Brain microvascular endothelial cell (primary cell): ENCODE data around the gene SLCO3A1.

Source experiments
- DNase-seq: peaks from one replicate; pipeline ENCODE4 v3.0.0-alpha.2; 2020
- H3K27ac ChIP-seq: fragments of 250-450 bp; sonication (Bioruptor Pico); 2 replicates; pipeline ENCODE4 v1.5.1; 2020; ENCODE audit warnings: mild to moderate bottlenecking, moderate library complexity
- H3K27me3 ChIP-seq: fragments of 250-450 bp; sonication (Bioruptor Pico); replicated peaks from 2 replicates; pipeline ENCODE4 v1.5.1; 2020; ENCODE audit warnings: mild to moderate bottlenecking
- H3K36me3 ChIP-seq: fragments of 250-450 bp; sonication (Bioruptor Pico); replicated peaks from 2 replicates; pipeline ENCODE4 v1.5.1; 2020; ENCODE audit warnings: mild to moderate bottlenecking
- H3K4me3 ChIP-seq: 2 replicates; pipeline ENCODE4 v1.5.1; 2011; ENCODE audit warnings: low read depth, mild to moderate bottlenecking, control low read depth, low read length, moderate library complexity
- in situ Hi-C: cut with HindIII; loops from 2 replicates; pipeline ENCODE4 v1.10.0; 2017; ENCODE audit warnings: low sequenced_read_pairs, low pct_ligation_motif_present
- TF ChIP-seq, protein P1 (sequence below): IDR thresholded peaks from 2 replicates; pipeline ENCODE4 v1.5.1; 2011; ENCODE audit warnings: low read depth, mild to moderate bottlenecking, moderate library complexity, low read length, control low read depth, inconsistent platforms; ENCODE audit errors: missing control alignments

Gene SLCO3A1

DNA sequence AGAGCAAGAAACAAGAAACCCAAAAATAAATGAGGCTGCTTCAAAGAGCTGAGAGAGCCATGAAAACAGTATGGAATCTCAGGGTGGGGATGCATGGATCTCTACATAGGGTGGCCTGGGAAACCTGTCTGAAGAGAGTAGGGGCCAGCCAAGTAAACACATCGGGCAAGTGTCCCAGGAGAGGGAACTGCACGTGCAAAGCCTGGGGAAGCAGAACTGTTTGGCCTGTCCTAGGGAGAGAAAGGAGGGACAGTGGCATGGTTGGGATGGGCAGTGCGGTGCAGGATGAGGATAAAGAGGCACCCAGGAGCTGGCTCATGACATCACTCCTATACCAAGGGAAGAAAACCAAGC, 271.1 kb downstream of the SLCO3A1 start:
- no peak for DNase-seq
- Histone ChIP-seq H3K4me3 (no peak overlapping the region), H3K27me3 (no peaks in the 10 kb centered on the region), H3K27ac (no peak overlapping the region), H3K36me3 (no peaks in the 10 kb centered on the region)
- TF ChIP-seq, protein P1, sequence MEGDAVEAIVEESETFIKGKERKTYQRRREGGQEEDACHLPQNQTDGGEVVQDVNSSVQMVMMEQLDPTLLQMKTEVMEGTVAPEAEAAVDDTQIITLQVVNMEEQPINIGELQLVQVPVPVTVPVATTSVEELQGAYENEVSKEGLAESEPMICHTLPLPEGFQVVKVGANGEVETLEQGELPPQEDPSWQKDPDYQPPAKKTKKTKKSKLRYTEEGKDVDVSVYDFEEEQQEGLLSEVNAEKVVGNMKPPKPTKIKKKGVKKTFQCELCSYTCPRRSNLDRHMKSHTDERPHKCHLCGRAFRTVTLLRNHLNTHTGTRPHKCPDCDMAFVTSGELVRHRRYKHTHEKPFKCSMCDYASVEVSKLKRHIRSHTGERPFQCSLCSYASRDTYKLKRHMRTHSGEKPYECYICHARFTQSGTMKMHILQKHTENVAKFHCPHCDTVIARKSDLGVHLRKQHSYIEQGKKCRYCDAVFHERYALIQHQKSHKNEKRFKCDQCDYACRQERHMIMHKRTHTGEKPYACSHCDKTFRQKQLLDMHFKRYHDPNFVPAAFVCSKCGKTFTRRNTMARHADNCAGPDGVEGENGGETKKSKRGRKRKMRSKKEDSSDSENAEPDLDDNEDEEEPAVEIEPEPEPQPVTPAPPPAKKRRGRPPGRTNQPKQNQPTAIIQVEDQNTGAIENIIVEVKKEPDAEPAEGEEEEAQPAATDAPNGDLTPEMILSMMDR, result no peak
- in situ Hi-C loops, result no loop called here

DNA sequence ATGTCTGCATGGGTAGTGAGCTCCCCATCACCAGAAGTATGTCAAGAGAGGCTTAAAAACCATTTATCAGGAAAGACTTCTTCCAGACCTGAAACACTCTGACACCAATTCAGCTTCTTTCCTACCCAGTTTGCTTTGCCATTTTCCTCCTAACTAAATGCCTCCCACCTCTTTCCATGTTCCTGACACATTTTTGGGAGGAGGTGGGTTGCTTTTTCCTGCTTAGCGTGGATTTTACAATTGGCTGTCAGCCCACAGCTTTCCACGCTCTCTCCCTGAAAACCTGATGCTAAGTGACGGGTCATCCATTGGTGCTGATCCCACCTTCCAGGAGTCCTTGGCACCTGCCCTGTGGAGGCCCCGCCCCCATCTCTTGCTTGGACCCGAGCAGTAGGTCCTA, 275.3 kb downstream of the SLCO3A1 start:
- TF ChIP-seq, protein P1, result no peak
- in situ Hi-C loops, result no loop called here
- no peaks in the 10 kb centered on the region for H3K36me3 ChIP-seq
- H3K27ac ChIP-seq, result no peak overlapping the region
- no peaks in the 10 kb centered on the region for H3K27me3 ChIP-seq
- no peak for DNase-seq
- no peak overlapping the region for H3K4me3 ChIP-seq

DNA sequence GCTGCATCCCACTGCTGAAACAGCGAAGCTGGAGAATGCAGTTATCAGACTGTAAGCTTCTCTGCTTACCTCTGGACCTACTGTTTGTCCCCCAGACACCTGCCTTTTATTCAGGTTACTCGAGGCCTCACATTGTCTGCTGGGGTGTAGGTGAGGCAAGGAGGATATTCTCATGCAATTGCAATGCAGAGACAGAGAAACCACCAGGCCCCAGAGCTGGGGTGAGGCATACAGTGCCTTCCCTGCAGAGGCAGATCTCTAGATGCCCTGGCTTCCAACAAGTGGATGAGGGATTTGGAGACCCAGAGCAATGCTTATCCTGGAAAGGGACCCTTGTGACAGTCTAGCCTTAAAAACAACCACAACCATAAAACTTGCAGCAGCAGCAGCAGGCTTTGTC, 276.7 kb downstream of the SLCO3A1 start:
- Histone ChIP-seq H3K4me3 (no peak overlapping the region), H3K27ac (no peak overlapping the region), H3K27me3 (no peaks in the 10 kb centered on the region), H3K36me3 (no peaks in the 10 kb centered on the region)
- TF ChIP-seq, protein P1, result no peak
- DNase-seq, result no peak
- in situ Hi-C loops, result no loop called here

DNA sequence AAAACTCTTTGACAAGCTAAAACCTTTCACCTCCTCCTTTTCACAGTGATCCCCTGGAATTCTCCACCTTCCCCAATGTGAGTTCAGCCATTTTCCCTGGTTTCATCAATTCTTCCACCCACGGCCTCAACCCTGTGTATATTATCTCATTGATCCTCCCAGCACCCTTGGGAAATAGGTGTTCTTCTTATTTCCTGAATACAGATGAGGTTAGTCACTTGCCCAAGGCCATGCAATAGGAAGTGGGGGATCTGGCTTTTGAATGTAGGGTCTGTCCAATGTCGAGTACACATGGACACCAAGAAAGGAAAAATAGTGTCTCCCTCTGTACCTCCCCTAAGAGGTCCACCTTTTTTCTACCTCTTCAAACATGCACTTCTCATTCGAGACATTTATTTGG, 277.4 kb downstream of the SLCO3A1 start:
- DNase-seq, result no peak
- no peaks in the 10 kb centered on the region for H3K27me3 ChIP-seq

DNA sequence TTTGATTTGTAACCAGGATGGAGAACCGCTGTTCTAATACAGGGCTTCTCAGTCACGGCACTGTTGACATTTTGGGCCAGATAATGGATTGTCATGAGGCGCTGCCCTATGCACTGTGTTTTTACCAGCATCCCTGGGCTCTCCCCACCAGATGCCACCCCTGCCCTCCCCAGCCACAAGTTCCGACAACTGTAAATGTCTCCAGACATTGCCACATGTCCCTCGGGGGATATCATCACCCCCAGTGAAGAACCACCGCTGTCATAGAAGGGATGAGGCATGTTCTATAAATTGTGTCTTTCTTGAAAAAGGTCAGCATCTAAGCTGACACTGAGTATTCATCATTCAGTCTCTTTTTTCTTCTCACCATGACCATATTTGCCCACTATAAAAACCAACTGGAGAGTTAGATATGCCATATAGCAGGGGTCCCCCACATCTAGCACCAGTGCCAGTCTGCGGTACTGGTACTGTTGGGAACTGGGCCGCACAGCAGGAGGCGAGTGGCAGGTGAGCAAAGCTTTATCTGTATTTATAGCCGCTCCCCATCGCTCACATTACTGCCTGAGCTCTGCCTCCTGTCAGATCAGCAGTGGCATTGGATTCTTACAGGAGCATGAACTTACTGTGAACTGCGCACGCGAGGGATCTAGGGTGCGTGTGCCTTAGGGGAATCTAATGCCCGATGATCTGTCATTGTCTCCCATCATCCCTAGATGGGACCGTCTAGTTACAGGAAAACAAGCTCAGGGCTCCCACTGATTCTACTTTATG, 279.7 kb downstream of the SLCO3A1 start:
- Histone ChIP-seq H3K4me3 (no peak overlapping the region), H3K36me3 (no peaks in the 10 kb centered on the region), H3K27ac (no peak overlapping the region), H3K27me3 (no peaks in the 10 kb centered on the region)
- DNase-seq, result no peak
- TF ChIP-seq, protein P1, result no peak
- in situ Hi-C loops, result no loop called here

More for the DNA sequence above, 277.4 kb downstream of the SLCO3A1 start:
- Histone ChIP-seq H3K27ac (no peak overlapping the region), H3K4me3 (no peak overlapping the region), H3K36me3 (no peaks in the 10 kb centered on the region)
- TF ChIP-seq, protein P1, result no peak
- in situ Hi-C loops, result no loop called here

DNA sequence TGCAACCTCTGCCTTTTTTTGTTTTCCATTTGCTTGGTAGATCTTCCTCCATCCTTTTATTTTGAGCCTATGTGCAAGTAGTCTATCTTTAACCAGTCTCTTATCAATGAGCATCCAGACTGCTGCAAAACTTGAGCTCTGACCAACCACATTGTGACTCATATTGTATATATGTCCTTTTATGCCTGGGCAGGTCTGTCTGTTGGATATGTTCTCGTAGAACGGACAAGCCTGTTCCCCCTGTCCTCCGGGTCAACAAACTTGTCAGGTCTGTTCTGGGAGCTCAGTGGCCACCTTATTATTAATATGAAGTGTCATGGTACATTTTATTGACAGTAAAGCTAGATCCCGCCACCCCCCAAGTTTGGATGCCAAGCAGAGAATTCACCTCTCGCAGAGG, 287.3 kb downstream of the SLCO3A1 start:
- H3K27ac ChIP-seq, result no peak overlapping the region
- H3K27me3 ChIP-seq, result no peaks in the 10 kb centered on the region
- no peaks in the 10 kb centered on the region for H3K36me3 ChIP-seq
- TF ChIP-seq, protein P1, result no peak
- no peak for DNase-seq
- H3K4me3 ChIP-seq, result no peak overlapping the region
- in situ Hi-C loops, result no loop called here
